HepG2 (cell line): ENCODE measurements around the gene KLHL40. TPM values are rescaled to one million over a fixed set of nuclear protein-coding genes. Genes with fewer than 3 reads are reported as not detected.

Experiments used
- ATAC-seq: fragments of 200-7000 bp; cut with Tn5 transposase; 3 replicates; pipeline ENCODE4 v1.9.1; 2020; ENCODE audit warnings: mild to moderate bottlenecking, moderate library complexity
- BruUV-seq: library from RNA; stranded (reverse); fragments of 400-500 nt; replicated peaks from 2 replicates; lab custom pipeline; 2021; lab: Mats Ljungman, UMichigan
- CTCF ChIA-PET: fragments of 300-600 bp; formaldehyde crosslinking; extraction: SDS; loops from one replicate; lab custom pipeline; 2021; ENCODE audit warnings: low total read pairs, inconsistent platforms, low intra/inter-chr PET ratio; lab: Yijun Ruan, JAX
- POLR2A ChIA-PET: fragments of 350-600 bp; sonication (Branson Sonifier 250); formaldehyde crosslinking; loops from one replicate; lab custom pipeline; 2020; ENCODE audit warnings: antibody characterized with exemption, inconsistent platforms; lab: Yijun Ruan, JAX
- DNase-seq: peaks from one replicate; pipeline ENCODE4 v3.0.0-alpha.2; 2015; ENCODE audit warnings: low spot score
- FAIRE-seq: peaks from 3 replicates; lab custom pipeline; 2011; peaks lifted over from hg19 to GRCh38; lab: Jason Lieb, UNC
- H2AFZ ChIP-seq: one replicate; pipeline ENCODE4 v1.6.1; 2011; ENCODE audit warnings: low read length, inconsistent platforms
- H3K27ac ChIP-seq: fragments of 300-600 bp; 3 replicates; pipeline ENCODE4 v1.8.0; 2011; ENCODE audit warnings: mixed run types, mild to moderate bottlenecking, mixed read lengths, low read length, inconsistent platforms; ENCODE audit not compliant: insufficient read depth; ENCODE audit errors: extremely low read length
- H3K27me3 ChIP-seq, 2 experiments: fragments of 200-600 bp in 1 of 2; 2 replicates in 1 of 2; 3 replicates in 1 of 2; pipeline versions ENCODE4 v1.6.0 to v1.8.0; 2011; ENCODE audit warnings: low read length in 2 of 2, mild to moderate bottlenecking in 2 of 2, moderate library complexity in 2 of 2, inconsistent platforms in 1 of 2; ENCODE audit not compliant: insufficient read depth in 2 of 2, control insufficient read depth in 1 of 2
- H3K36me3 ChIP-seq, 2 experiments: fragments of 200-600 bp in 1 of 2; replicated peaks in 1 of 2; 2 replicates in 1 of 2; 3 replicates in 1 of 2; pipeline versions ENCODE4 v1.5.1 to v1.8.0; 2011; ENCODE audit warnings: low read length in 2 of 2, inconsistent platforms in 1 of 2; ENCODE audit not compliant: insufficient read depth in 2 of 2, control insufficient read depth in 1 of 2
- H3K4me1 ChIP-seq: 2 replicates; pipeline ENCODE4 v1.5.1; 2012; ENCODE audit warnings: low read length, inconsistent platforms; ENCODE audit not compliant: insufficient read depth
- H3K4me2 ChIP-seq: 2 replicates; pipeline ENCODE4 v1.6.0; 2011; ENCODE audit warnings: low read depth, low read length, inconsistent platforms
- H3K4me3 ChIP-seq, 3 experiments: fragments of 200-600 bp in 1 of 3; sonication (generic), shearing (Covaris generic) in 1 of 3; replicated peaks in 1 of 3; 2 replicates each; pipeline ENCODE4 v1.5.1; 2011 to 2016; ENCODE audit warnings: low read length in 3 of 3, inconsistent platforms in 2 of 3, low read depth in 2 of 3, mild to moderate bottlenecking in 2 of 3, control low read depth in 1 of 3, mixed read lengths in 1 of 3; ENCODE audit not compliant: insufficient read depth in 1 of 3
- H3K79me2 ChIP-seq: one replicate; pipeline ENCODE4 v1.6.1; 2011; ENCODE audit warnings: low read length, inconsistent platforms; ENCODE audit not compliant: insufficient read depth
- H3K9ac ChIP-seq: 2 replicates; pipeline ENCODE4 v1.6.0; 2011; ENCODE audit warnings: mild to moderate bottlenecking, low read depth, low read length, inconsistent platforms; ENCODE audit not compliant: insufficient read depth
- H3K9me3 ChIP-seq: 2 replicates; pipeline ENCODE4 v1.5.1; 2012; ENCODE audit warnings: mild to moderate bottlenecking, low read length
- H4K20me1 ChIP-seq: 2 replicates; pipeline ENCODE4 v1.6.0; 2011; ENCODE audit warnings: inconsistent platforms, mild to moderate bottlenecking, low read length, moderate library complexity; ENCODE audit not compliant: insufficient read depth
- ARID2 ChIP-seq: sonication (generic); formaldehyde crosslinking; IDR thresholded peaks from 2 replicates; pipeline ENCODE4 v1.8.1; 2022; ENCODE audit warnings: mild to moderate bottlenecking, missing genetic modification reagents, borderline replicate concordance
- ARNTL ChIP-seq: sonication (generic); formaldehyde crosslinking; IDR thresholded peaks from 2 replicates; pipeline ENCODE4 v1.4.0; 2020; ENCODE audit warnings: mild to moderate bottlenecking, missing genetic modification reagents
- CENPT ChIP-seq: sonication (generic); formaldehyde crosslinking; IDR thresholded peaks from 2 replicates; pipeline ENCODE4 v1.8.0; 2022; ENCODE audit warnings: low read depth, mild to moderate bottlenecking, moderate library complexity, missing genetic modification reagents
- ETV6 ChIP-seq: sonication (generic); formaldehyde crosslinking; conservative IDR thresholded peaks from 2 replicates; pipeline ENCODE4 v1.4.0; 2020; ENCODE audit warnings: missing genetic modification reagents
- KLF9 ChIP-seq: IDR thresholded peaks from 2 replicates; pipeline ENCODE4 v1.6.1; 2016; ENCODE audit warnings: low read depth
- MAF1 ChIP-seq: sonication (generic); formaldehyde crosslinking; IDR thresholded peaks from 2 replicates; pipeline ENCODE4 v1.5.0; 2020; ENCODE audit warnings: missing genetic modification reagents, borderline replicate concordance
- MATR3 ChIP-seq: sonication (generic); formaldehyde crosslinking; IDR thresholded peaks from 2 replicates; pipeline ENCODE4 v1.4.0; 2020; ENCODE audit warnings: missing genetic modification reagents
- MEF2D ChIP-seq: sonication (generic); formaldehyde crosslinking; IDR thresholded peaks from 2 replicates; pipeline ENCODE4 v1.5.1; 2020; ENCODE audit warnings: mild to moderate bottlenecking, missing genetic modification reagents
- MEIS2 ChIP-seq: sonication (generic); formaldehyde crosslinking; IDR thresholded peaks from 2 replicates; pipeline ENCODE4 v1.9.0; 2021; ENCODE audit warnings: mild to moderate bottlenecking, missing genetic modification reagents
- NCOA1 ChIP-seq: sonication (generic); formaldehyde crosslinking; IDR thresholded peaks from 2 replicates; pipeline ENCODE4 v1.9.0; 2021; ENCODE audit warnings: missing genetic modification reagents
- NFKBIZ ChIP-seq: IDR thresholded peaks from 2 replicates; pipeline ENCODE4 v1.6.1; 2018; ENCODE audit warnings: missing genetic modification reagents, missing compliant biosample characterization
- RFXAP ChIP-seq: sonication (generic); formaldehyde crosslinking; IDR thresholded peaks from 2 replicates; pipeline ENCODE4 v1.4.0; 2020; ENCODE audit warnings: missing genetic modification reagents, borderline replicate concordance
- XBP1 ChIP-seq: sonication (generic); formaldehyde crosslinking; IDR thresholded peaks from 2 replicates; pipeline ENCODE4 v1.5.0; 2020; ENCODE audit warnings: missing genetic modification reagents
- ZBTB25 ChIP-seq: IDR thresholded peaks from 2 replicates; pipeline ENCODE4 v1.6.1; 2018; ENCODE audit warnings: missing genetic modification reagents
- ZFY ChIP-seq: sonication (generic); formaldehyde crosslinking; IDR thresholded peaks from 2 replicates; pipeline ENCODE4 v1.4.0; 2020; ENCODE audit warnings: missing genetic modification reagents
- ZNF143 ChIP-seq: sonication (generic); formaldehyde crosslinking; IDR thresholded peaks from 2 replicates; pipeline ENCODE4 v1.4.0; 2020; ENCODE audit warnings: missing genetic modification reagents
- ZNF543 ChIP-seq: sonication (generic); formaldehyde crosslinking; IDR thresholded peaks from 2 replicates; pipeline ENCODE4 v1.4.0; 2020; ENCODE audit warnings: mild to moderate bottlenecking, missing genetic modification reagents
- ZNF570 ChIP-seq: sonication (generic); formaldehyde crosslinking; IDR thresholded peaks from 2 replicates; pipeline ENCODE4 v1.4.0; 2020; ENCODE audit warnings: mild to moderate bottlenecking, missing genetic modification reagents, borderline replicate concordance
- ZNF616 ChIP-seq: sonication (generic); formaldehyde crosslinking; IDR thresholded peaks from 2 replicates; pipeline ENCODE4 v1.5.0; 2020; ENCODE audit warnings: low read depth, mild to moderate bottlenecking, missing genetic modification reagents
- WGBS: methylation state at CpG from one replicate; pipeline ENCODE4 v1.1.6; 2017; ENCODE audit warnings: low lambda C conversion rate; 5-methylcytosine and 5-hydroxymethylcytosine counted together
- in situ Hi-C: cut with HindIII; loops from 2 replicates; pipeline ENCODE4 v1.10.0; 2017; ENCODE audit warnings: low pct_unique_long_range_greater_than_20kb; ENCODE audit not compliant: extremely low pct_ligation_motif_present
- intact Hi-C: fragments of 100-400 bp; cut with micrococcal nuclease; formaldehyde crosslinking; loops from one replicate; pipeline ENCODE4 v1.10.0; 2022; ENCODE audit not compliant: unreplicated experiment
- polyA plus RNA-seq, 8 experiments: library from polyadenylated mRNA; depleted of rRNA in 3 of 8; stranded (reverse) in 7 of 8; unstranded in 1 of 8; fragments of >200 nt; fragmentation: Illumina TruSeq in 4 of 8; extraction: Trizol in 4 of 8; gene quantifications; 2 replicates each; pipeline versions ENCODE4 v1.2.1 to v1.2.3, GENCODE V29; 2011 to 2016; ENCODE audit warnings: low read depth in 4 of 8, missing spikeins in 1 of 8, mixed read lengths in 1 of 8; ENCODE audit not compliant: insufficient read depth in 1 of 8
- total RNA-seq, 5 experiments: library from RNA; depleted of rRNA; stranded (reverse); fragments of >200 nt; fragmentation: Illumina TruSeq; extraction: Trizol; gene quantifications; 2 replicates each; pipeline ENCODE4 v1.2.3, GENCODE V29; 2016; ENCODE audit warnings: low read depth in 1 of 5
- TF ChIP-seq, protein P1 (sequence below): sonication (generic); formaldehyde crosslinking; IDR thresholded peaks from 2 replicates; pipeline ENCODE4 v1.5.0; 2020; ENCODE audit warnings: mild to moderate bottlenecking, missing genetic modification reagents

The KLHL40 gene
- total and polyA plus RNA-seq, 2 of the 13 experiments (the other 11 are each of a cell fraction or from before 2014, with no cell fraction given) = not detected

GRCh38 chr3:42701371-42702065, 16.2 kb downstream of the KLHL40 start:
- Histone ChIP-seq H3K9ac (no peak overlapping the region), H4K20me1 (no peaks in the 10 kb centered on the region), H3K27me3 (peaks cover 3 to 8% of the 10 kb centered on the region in 2 experiments; a peak in 2 of 5 replicates), H3K36me3 (no peaks in the 10 kb centered on the region), H3K4me3 (no peak overlapping the region), H3K9me3 (no peaks in the 10 kb centered on the region), H3K27ac (no peak overlapping the region), H2AFZ (no peak overlapping the region), H3K4me2 (no peak overlapping the region), H3K79me2 (no peaks in the 10 kb centered on the region), H3K4me1 (no peaks in the 10 kb centered on the region)
- no peak for FAIRE-seq
- 28% methylated on average over 8 of the region's 15 CpGs for WGBS
- ChIA-PET POLR2A (interaction anchor here (0.8 kb wide), 1 partner anchor 13 kb away, joined by 3 read pairs; no protein-coding TSS in a partner anchor), CTCF (no interaction called here)
- BruUV-seq = no TSS peak
- intact Hi-C loops (loop anchor here (1.0 kb wide), 1 partner anchor 21 kb away; no protein-coding TSS in a partner anchor), in situ Hi-C loops (no loop called here)
- DNase-seq = peak; percentile 27
- ATAC-seq = peak; percentile 84
- TF ChIP-seq RFXAP (CRISPR knock-in tag) (peak; percentile 73; the same call in 1 of the 2 replicates), CENPT (peak; percentile 81; the same call in 1 of the 2 replicates), MEF2D (CRISPR knock-in tag) (peak; percentile 85), ZNF543 (CRISPR knock-in tag) (no peak), MAF1 (CRISPR knock-in tag) (peak; percentile 79; the same call in 1 of the 2 replicates), NFKBIZ (peak; percentile 65; the same call in 1 of the 2 replicates), NCOA1 (no peak), KLF9 (CRISPR knock-in tag) (0 out of 2 replicates have a peak, but pooled peaks have one; percentile 57), MEIS2 (peak; percentile 86), ARID2 (CRISPR knock-in tag) (0 out of 2 replicates have a peak, but pooled peaks have one; percentile 46), ZNF143 (CRISPR knock-in tag) (0 out of 2 replicates have a peak, but pooled peaks have one; percentile 33), ZNF616 (CRISPR knock-in tag) (peak; percentile 81; the same call in 1 of the 2 replicates), ETV6 (CRISPR knock-in tag) (peak; percentile 96), ARNTL (CRISPR knock-in tag) (peak; percentile 66; the same call in 1 of the 2 replicates), ZBTB25 (CRISPR knock-in tag) (peak; percentile 85), ZFY (CRISPR knock-in tag) (peak; percentile 60), ZNF570 (no peak), XBP1 (CRISPR knock-in tag) (peak; percentile 77; the same call in 1 of the 2 replicates), MATR3 (no peak)
- TF ChIP-seq, protein P1, sequence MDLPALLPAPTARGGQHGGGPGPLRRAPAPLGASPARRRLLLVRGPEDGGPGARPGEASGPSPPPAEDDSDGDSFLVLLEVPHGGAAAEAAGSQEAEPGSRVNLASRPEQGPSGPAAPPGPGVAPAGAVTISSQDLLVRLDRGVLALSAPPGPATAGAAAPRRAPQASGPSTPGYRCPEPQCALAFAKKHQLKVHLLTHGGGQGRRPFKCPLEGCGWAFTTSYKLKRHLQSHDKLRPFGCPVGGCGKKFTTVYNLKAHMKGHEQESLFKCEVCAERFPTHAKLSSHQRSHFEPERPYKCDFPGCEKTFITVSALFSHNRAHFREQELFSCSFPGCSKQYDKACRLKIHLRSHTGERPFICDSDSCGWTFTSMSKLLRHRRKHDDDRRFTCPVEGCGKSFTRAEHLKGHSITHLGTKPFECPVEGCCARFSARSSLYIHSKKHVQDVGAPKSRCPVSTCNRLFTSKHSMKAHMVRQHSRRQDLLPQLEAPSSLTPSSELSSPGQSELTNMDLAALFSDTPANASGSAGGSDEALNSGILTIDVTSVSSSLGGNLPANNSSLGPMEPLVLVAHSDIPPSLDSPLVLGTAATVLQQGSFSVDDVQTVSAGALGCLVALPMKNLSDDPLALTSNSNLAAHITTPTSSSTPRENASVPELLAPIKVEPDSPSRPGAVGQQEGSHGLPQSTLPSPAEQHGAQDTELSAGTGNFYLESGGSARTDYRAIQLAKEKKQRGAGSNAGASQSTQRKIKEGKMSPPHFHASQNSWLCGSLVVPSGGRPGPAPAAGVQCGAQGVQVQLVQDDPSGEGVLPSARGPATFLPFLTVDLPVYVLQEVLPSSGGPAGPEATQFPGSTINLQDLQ = peak; percentile 71; the same call in 1 of the 2 replicates
